Spinal cord (tissue), 10 donors: ENCODE results near the gene MAGEB1. TPM values are rescaled to one million over a fixed set of nuclear protein-coding genes. Genes with fewer than 3 reads are reported as not detected.

Experiments used
- DNase-seq, 6 donors: peaks; one replicate each; pipeline versions ENCODE4 v3.0.0 to v3.0.0-alpha.2; 2013 to 2015; ENCODE audit warnings: low spot score in 6 of 6, low read depth in 4 of 6
- H3K27ac ChIP-seq: one replicate; pipeline ENCODE4 v1.5.1; 2013; ENCODE audit warnings: low read depth, low read length, control low read depth
- H3K27me3 ChIP-seq: one replicate; pipeline ENCODE4 v1.6.1; 2013; ENCODE audit warnings: low read length; ENCODE audit not compliant: control insufficient read depth, insufficient read depth
- H3K36me3 ChIP-seq: one replicate; pipeline ENCODE4 v1.6.1; 2013; ENCODE audit warnings: low read length; ENCODE audit not compliant: control insufficient read depth, insufficient read depth
- H3K4me1 ChIP-seq: one replicate; pipeline ENCODE4 v1.6.1; 2013; ENCODE audit warnings: low read length; ENCODE audit not compliant: control insufficient read depth, insufficient read depth
- H3K4me3 ChIP-seq: one replicate; pipeline ENCODE4 v1.5.1; 2013; ENCODE audit warnings: low read depth, low read length, control low read depth
- H3K9me3 ChIP-seq: one replicate; pipeline ENCODE4 v1.6.1; 2013; ENCODE audit warnings: low read length; ENCODE audit not compliant: control insufficient read depth, insufficient read depth
- WGBS: methylation state at CpG from one replicate; pipeline ENCODE4 v1.1.5; 2013; ENCODE audit warnings: missing lambda C conversion rate; ENCODE audit not compliant: insufficient coverage; 5-methylcytosine and 5-hydroxymethylcytosine counted together
- long read RNA-seq, 4 donors: transcript quantifications; one replicate each; lab custom pipeline, GENCODE V29; 2026
- polyA plus RNA-seq, 2 donors: library from polyadenylated mRNA; unstranded; fragments of 120-200 nt; gene quantifications; one replicate each; pipeline ENCODE4 v1.2.1, GENCODE V29; 2013; ENCODE audit not compliant: insufficient read length in 2 of 2
- total RNA-seq, 2 donors: library from RNA; depleted of rRNA in 1 of 2; stranded (reverse); fragments of 120-200 nt in 1 of 2; fragments of >200 nt in 1 of 2; gene quantifications; one replicate each; pipeline versions ENCODE4 v1.2.3 to v1.2.4, GENCODE V29; 2013 to 2014
- donor health status: healthy.

MAGEB1 gene
- total RNA-seq (not detected), polyA plus RNA-seq (not detected)
- long read RNA-seq, donor 1: 0 reads
- long read RNA-seq, donor 2: 0 reads
- long read RNA-seq, donor 3: 0 reads
- long read RNA-seq, donor 4: 0 reads

- Histone ChIP-seq H3K4me1 (no peaks in the 10 kb centered on the region), H3K9me3 (no peaks in the 10 kb centered on the region), H3K4me3 (no peak within 1 kb of the TSS), H3K36me3 (no peaks in the 10 kb centered on the region), H3K27me3 (peaks cover 2% of the 10 kb centered on the region), H3K27ac (no peak within 1 kb of the TSS)
- no peak for DNase-seq
- WGBS: 79% methylated on average over 34 of the region's 38 CpGs
Measured at GRCh38 chrX:30246769-30247489, at the start of gene MAGEB1. TSS of gene MAGEB1 (plus strand) at chrX:30247146. CDS start at chrX:30250494, 3,348 bp downstream.

GRCh38 chrX:30212172-30212571 is 34.8 kb upstream of the MAGEB1 start:
- no peak for DNase-seq
- Histone ChIP-seq H3K27me3 (no peaks in the 10 kb centered on the region), H3K27ac (no peak overlapping the region), H3K9me3 (no peaks in the 10 kb centered on the region), H3K4me3 (no peak overlapping the region), H3K4me1 (no peaks in the 10 kb centered on the region), H3K36me3 (no peaks in the 10 kb centered on the region)
- 71% methylated on average over 1 of the region's 2 CpGs for WGBS

- H3K27me3 ChIP-seq: no peaks in the 10 kb centered on the region
- no peaks in the 10 kb centered on the region for H3K36me3 ChIP-seq
- no peak for DNase-seq
- no peak within 1 kb of the TSS for H3K4me3 ChIP-seq
- no peaks in the 10 kb centered on the region for H3K4me1 ChIP-seq
- WGBS: 83% methylated on average over 21 of the region's 29 CpGs
- no peak within 1 kb of the TSS for H3K27ac ChIP-seq
- H3K9me3 ChIP-seq: no peaks in the 10 kb centered on the region
Measured at GRCh38 chrX:30215357-30215843, 31.5 kb upstream of the MAGEB1 start, which contains the start of gene MAGEB2. TSS of gene MAGEB2 (plus strand) at chrX:30215563. CDS start at chrX:30218581, 3,018 bp downstream.

GRCh38 chrX:30217465-30217864 is 29.5 kb upstream of the MAGEB1 start:
- 43% methylated on average over 1 of the region's 1 CpG for WGBS
- DNase-seq: no peak
- Histone ChIP-seq H3K27me3 (no peaks in the 10 kb centered on the region), H3K36me3 (no peaks in the 10 kb centered on the region), H3K4me3 (no peak overlapping the region), H3K9me3 (no peaks in the 10 kb centered on the region), H3K4me1 (no peaks in the 10 kb centered on the region), H3K27ac (no peak overlapping the region)

- WGBS: 55% methylated on average over 3 of the region's 4 CpGs
- no peaks in the 10 kb centered on the region for H3K36me3 ChIP-seq
- no peak for DNase-seq
- no peaks in the 10 kb centered on the region for H3K9me3 ChIP-seq
- no peak overlapping the region for H3K27ac ChIP-seq
- H3K4me3 ChIP-seq: no peak overlapping the region
- H3K4me1 ChIP-seq: no peaks in the 10 kb centered on the region
- H3K27me3 ChIP-seq: no peaks in the 10 kb centered on the region
Measured at GRCh38 chrX:30219372-30219771, 27.6 kb upstream of the MAGEB1 start.

- H3K4me1 ChIP-seq: no peaks in the 10 kb centered on the region
- H3K27me3 ChIP-seq: no peaks in the 10 kb centered on the region
- no peak overlapping the region for H3K27ac ChIP-seq
- DNase-seq: no peak
- WGBS: no CpG with 5 or more reads among the region's 5 CpGs
- H3K9me3 ChIP-seq: no peaks in the 10 kb centered on the region
- no peaks in the 10 kb centered on the region for H3K36me3 ChIP-seq
- no peak overlapping the region for H3K4me3 ChIP-seq
Measured at GRCh38 chrX:30220661-30221060, 26.3 kb upstream of the MAGEB1 start.

- no CpG with 5 or more reads among the region's 2 CpGs for WGBS
- no peaks in the 10 kb centered on the region for H3K4me1 ChIP-seq
- no peak for DNase-seq
- H3K4me3 ChIP-seq: no peak overlapping the region
- no peak overlapping the region for H3K27ac ChIP-seq
- no peaks in the 10 kb centered on the region for H3K9me3 ChIP-seq
- no peaks in the 10 kb centered on the region for H3K36me3 ChIP-seq
- no peaks in the 10 kb centered on the region for H3K27me3 ChIP-seq
Measured at GRCh38 chrX:30224536-30224935, 22.4 kb upstream of the MAGEB1 start.

- no CpG with 5 or more reads among the region's 1 CpG for WGBS
- no peaks in the 10 kb centered on the region for H3K36me3 ChIP-seq
- DNase-seq: no peak
- no peaks in the 10 kb centered on the region for H3K9me3 ChIP-seq
- H3K4me3 ChIP-seq: no peak overlapping the region
- H3K27me3 ChIP-seq: no peaks in the 10 kb centered on the region
- H3K27ac ChIP-seq: no peak overlapping the region
- H3K4me1 ChIP-seq: no peaks in the 10 kb centered on the region
Measured at GRCh38 chrX:30228526-30228925, 18.4 kb upstream of the MAGEB1 start.

GRCh38 chrX:30230395-30230794 is 16.6 kb upstream of the MAGEB1 start, which contains the start of gene MAGEB3:
TSS of gene MAGEB3 (plus strand) at chrX:30230657. CDS start at chrX:30235925, 5,268 bp downstream.
- no peaks in the 10 kb centered on the region for H3K27me3 ChIP-seq

More at GRCh38 chrX:30230395-30230794, 16.6 kb upstream of the MAGEB1 start, which contains the start of gene MAGEB3:
- H3K9me3 ChIP-seq: no peaks in the 10 kb centered on the region
- H3K4me3 ChIP-seq: no peak within 1 kb of the TSS
- no peak for DNase-seq
- 80% methylated on average over 3 of the region's 4 CpGs for WGBS
- no peaks in the 10 kb centered on the region for H3K4me1 ChIP-seq
- H3K27ac ChIP-seq: no peak within 1 kb of the TSS
- H3K36me3 ChIP-seq: no peaks in the 10 kb centered on the region
